Mononuclear cell (primary cell): ENCODE data around the gene DMRTA1. TPM values are rescaled to one million over a fixed set of nuclear protein-coding genes. Genes with fewer than 3 reads are reported as not detected.
"Not testable (repeated sequence)": the region's sequence is repeated elsewhere in the genome, so short reads cannot be mapped to it uniquely, and the experiment has no call there.

Source experiments
- H3K27me3 ChIP-seq: 2 replicates; pipeline ENCODE4 v1.6.0; 2011; ENCODE audit warnings: low read length, control low read depth; ENCODE audit not compliant: insufficient read depth
- H3K4me1 ChIP-seq: 2 replicates; pipeline ENCODE4 v1.5.1; 2011; ENCODE audit warnings: mild to moderate bottlenecking, low read length, control low read depth; ENCODE audit not compliant: insufficient read depth
- H3K4me3 ChIP-seq: 2 replicates; pipeline ENCODE4 v1.5.1; 2011; ENCODE audit warnings: mild to moderate bottlenecking, low read length, moderate library complexity
- H3K9me3 ChIP-seq: 2 replicates; pipeline ENCODE4 v1.5.1; 2011; ENCODE audit warnings: low read depth, mild to moderate bottlenecking, control low read depth, low read length
- total RNA-seq: library from RNA; depleted of rRNA; stranded (reverse); fragments of >200 nt; gene quantifications from one replicate; pipeline ENCODE4 v1.2.3, GENCODE V29; 2012

The DMRTA1 gene
- under 0.01 TPM for total RNA-seq

- no peaks in the 10 kb centered on the region for H3K9me3 ChIP-seq
- H3K4me1 ChIP-seq, result peaks cover 12% of the 10 kb centered on the region
- peaks cover 77% of the 10 kb centered on the region for H3K27me3 ChIP-seq
- H3K4me3 ChIP-seq, result peak within 1 kb of the TSS; percentile 3
Measured at GRCh38 chr9:22446589-22446949, at the start of gene DMRTA1. Gene DMRTA1, plus strand, starts transcription at chr9:22446824. Its CDS starts 242 bp downstream, at chr9:22447066.

- no peaks in the 10 kb centered on the region for H3K4me1 ChIP-seq
- no peaks in the 10 kb centered on the region for H3K27me3 ChIP-seq
- no peak overlapping the region for H3K4me3 ChIP-seq
- no peaks in the 10 kb centered on the region for H3K9me3 ChIP-seq
Measured at GRCh38 chr9:22401671-22402070, 45.0 kb upstream of the DMRTA1 start.

- Histone ChIP-seq H3K4me1 (no peaks in the 10 kb centered on the region), H3K9me3 (no peaks in the 10 kb centered on the region), H3K4me3 (no peak overlapping the region), H3K27me3 (no peaks in the 10 kb centered on the region)
Measured at GRCh38 chr9:22405869-22406659, 40.6 kb upstream of the DMRTA1 start.

- Histone ChIP-seq H3K9me3 (no peaks in the 10 kb centered on the region), H3K27me3 (no peaks in the 10 kb centered on the region)
Measured at GRCh38 chr9:22413884-22414283, 32.7 kb upstream of the DMRTA1 start.

GRCh38 chr9:22415941-22416691 lies 30.5 kb upstream of the DMRTA1 start:
- no peaks in the 10 kb centered on the region for H3K4me1 ChIP-seq
- H3K27me3 ChIP-seq, result no peaks in the 10 kb centered on the region
- no peak overlapping the region for H3K4me3 ChIP-seq
- H3K9me3 ChIP-seq, result no peaks in the 10 kb centered on the region

More at GRCh38 chr9:22413884-22414283, 32.7 kb upstream of the DMRTA1 start:
- Histone ChIP-seq H3K4me3 (no peak overlapping the region), H3K4me1 (no peaks in the 10 kb centered on the region)

GRCh38 chr9:22416692-22417060 lies 29.9 kb upstream of the DMRTA1 start:
- no peaks in the 10 kb centered on the region for H3K27me3 ChIP-seq
- H3K9me3 ChIP-seq, result no peaks in the 10 kb centered on the region
- no peak overlapping the region for H3K4me3 ChIP-seq
- no peaks in the 10 kb centered on the region for H3K4me1 ChIP-seq

GRCh38 chr9:22423566-22423965 lies 23.1 kb upstream of the DMRTA1 start:
- H3K4me1 ChIP-seq, result no peaks in the 10 kb centered on the region
- no peaks in the 10 kb centered on the region for H3K9me3 ChIP-seq
- H3K27me3 ChIP-seq, result no peaks in the 10 kb centered on the region
- H3K4me3 ChIP-seq, result no peak overlapping the region

- no peaks in the 10 kb centered on the region for H3K27me3 ChIP-seq
Measured at GRCh38 chr9:22424616-22425015, 22.0 kb upstream of the DMRTA1 start.

GRCh38 chr9:22425551-22425950 lies 21.1 kb upstream of the DMRTA1 start:
- Histone ChIP-seq H3K27me3 (no peaks in the 10 kb centered on the region), H3K4me1 (no peaks in the 10 kb centered on the region), H3K9me3 (no peaks in the 10 kb centered on the region)

More at GRCh38 chr9:22424616-22425015, 22.0 kb upstream of the DMRTA1 start:
- Histone ChIP-seq H3K9me3 (no peaks in the 10 kb centered on the region), H3K4me1 (no peaks in the 10 kb centered on the region), H3K4me3 (no peak overlapping the region)

GRCh38 chr9:22427226-22427880 lies 19.3 kb upstream of the DMRTA1 start:
- Histone ChIP-seq H3K4me1 (no peaks in the 10 kb centered on the region), H3K27me3 (no peaks in the 10 kb centered on the region), H3K4me3 (no peak overlapping the region), H3K9me3 (no peaks in the 10 kb centered on the region)

More at GRCh38 chr9:22425551-22425950, 21.1 kb upstream of the DMRTA1 start:
- no peak overlapping the region for H3K4me3 ChIP-seq

GRCh38 chr9:22433691-22434090 lies 12.9 kb upstream of the DMRTA1 start:
- Histone ChIP-seq H3K4me1 (no peaks in the 10 kb centered on the region), H3K27me3 (no peaks in the 10 kb centered on the region), H3K9me3 (no peaks in the 10 kb centered on the region), H3K4me3 (no peak overlapping the region)

- not testable (repeated sequence) for H3K9me3 ChIP-seq, H3K4me1 ChIP-seq
Measured at GRCh38 chr9:22435252-22435651, 11.4 kb upstream of the DMRTA1 start.

GRCh38 chr9:22437461-22438067 lies 9.1 kb upstream of the DMRTA1 start:
- H3K4me1 ChIP-seq, H3K4me3 ChIP-seq, H3K27me3 ChIP-seq, H3K9me3 ChIP-seq: not testable (repeated sequence)

More at GRCh38 chr9:22435252-22435651, 11.4 kb upstream of the DMRTA1 start:
- not testable (repeated sequence) for H3K27me3 ChIP-seq, H3K4me3 ChIP-seq

GRCh38 chr9:22440841-22441240 lies 5.8 kb upstream of the DMRTA1 start:
- Histone ChIP-seq H3K9me3 (no peaks in the 10 kb centered on the region), H3K27me3 (peaks cover 24% of the 10 kb centered on the region), H3K4me3 (no peak overlapping the region), H3K4me1 (no peaks in the 10 kb centered on the region)
